ENCODE results near the gene LONP1.
"Not testable (repeated sequence)": the region's sequence is repeated elsewhere in the genome, so short reads cannot be mapped to it uniquely, and the experiment has no call there.

LONP1 gene

GRCh38 chr19:5693195-5694166 lies 26.5 kb downstream of the LONP1 start:
- no peak for DNase-seq (ENCODE audit: low read depth in 2 of 2)

DNA sequence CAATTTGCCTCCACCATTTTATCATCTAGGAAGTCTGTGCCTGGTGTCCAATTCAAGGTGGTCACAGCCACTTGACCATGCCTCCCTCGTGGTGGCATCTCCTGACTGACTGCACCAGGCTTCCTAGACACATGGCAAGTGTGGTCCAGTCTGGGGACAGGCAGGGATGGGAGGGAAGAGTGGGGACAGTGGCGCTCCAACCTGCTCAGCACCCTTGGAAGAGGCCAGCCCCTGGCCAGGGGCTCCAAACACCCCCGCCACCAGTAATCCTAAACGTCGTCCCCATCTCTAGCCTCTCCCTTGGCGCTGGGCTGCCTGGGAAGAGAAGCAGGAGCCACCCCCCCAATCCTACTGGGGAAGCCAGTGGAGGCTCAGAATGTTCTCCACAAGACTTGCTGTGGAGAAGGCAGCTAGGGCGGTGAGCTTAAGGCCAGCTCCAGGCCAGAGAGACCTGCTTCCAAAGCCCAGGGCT lies 27.2 kb downstream of the LONP1 start:
- no peak for DNase-seq (ENCODE audit: low read depth in 2 of 2)

- DNase-seq (ENCODE audit: low read depth in 2 of 2) = no peak
These were observed 27.9 kb downstream of the LONP1 start for GRCh38 chr19:5691822-5692722.

DNA sequence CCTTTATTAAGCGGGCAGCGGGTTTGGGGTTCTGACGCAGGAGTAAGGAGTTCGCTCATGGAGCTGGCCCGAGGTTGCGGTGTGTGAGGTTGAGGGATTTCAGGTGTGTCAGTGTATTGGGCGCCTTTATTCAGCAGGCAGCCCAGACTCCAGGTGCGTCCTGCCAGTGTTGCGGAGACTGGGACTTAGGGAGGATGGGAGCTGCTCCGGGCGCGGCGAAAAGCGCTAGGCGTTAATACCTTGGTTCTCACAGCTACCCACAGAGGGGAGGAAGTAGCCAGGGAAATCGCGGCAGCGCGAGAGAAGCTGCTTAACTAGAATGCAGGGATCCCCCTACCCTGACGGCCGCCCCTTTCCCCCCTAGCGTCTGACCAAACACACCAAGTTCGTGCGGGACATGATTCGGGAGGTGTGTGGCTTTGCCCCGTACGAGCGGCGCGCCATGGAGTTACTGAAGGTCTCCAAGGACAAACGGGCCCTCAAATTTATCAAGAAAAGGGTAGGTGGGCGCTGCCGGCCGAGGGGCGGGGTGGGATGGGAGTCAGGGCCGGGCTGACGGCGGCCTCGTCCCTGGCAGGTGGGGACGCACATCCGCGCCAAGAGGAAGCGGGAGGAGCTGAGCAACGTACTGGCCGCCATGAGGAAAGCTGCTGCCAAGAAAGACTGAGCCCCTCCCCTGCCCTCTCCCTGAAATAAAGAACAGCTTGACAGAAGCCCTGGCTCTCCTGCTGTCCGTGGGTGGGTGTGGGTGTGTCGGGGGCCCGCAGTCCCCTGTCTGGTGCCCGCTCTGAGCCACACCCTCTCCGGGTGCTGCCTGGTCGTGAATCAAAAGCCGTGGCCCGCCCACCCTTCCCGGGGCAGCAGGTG lies 28.8 kb downstream of the LONP1 start:
- no peak for DNase-seq (ENCODE audit: low read depth in 2 of 2)

- peak; percentile 99 for DNase-seq (ENCODE audit: low read depth in 2 of 2)
These were observed 29.6 kb downstream of the LONP1 start, which contains the start of gene RPL36 for GRCh38 chr19:5690125-5690954. TSS of gene RPL36 (plus strand) at chr19:5690295. CDS start at chr19:5690508, 213 bp downstream.

GRCh38 chr19:5688262-5688881 lies 31.6 kb downstream of the LONP1 start:
- not testable (repeated sequence) for DNase-seq (ENCODE audit: low read depth in 2 of 2)

GRCh38 chr19:5687360-5688198 lies 32.4 kb downstream of the LONP1 start:
- no peak for DNase-seq (ENCODE audit: low read depth in 2 of 2)

DNA sequence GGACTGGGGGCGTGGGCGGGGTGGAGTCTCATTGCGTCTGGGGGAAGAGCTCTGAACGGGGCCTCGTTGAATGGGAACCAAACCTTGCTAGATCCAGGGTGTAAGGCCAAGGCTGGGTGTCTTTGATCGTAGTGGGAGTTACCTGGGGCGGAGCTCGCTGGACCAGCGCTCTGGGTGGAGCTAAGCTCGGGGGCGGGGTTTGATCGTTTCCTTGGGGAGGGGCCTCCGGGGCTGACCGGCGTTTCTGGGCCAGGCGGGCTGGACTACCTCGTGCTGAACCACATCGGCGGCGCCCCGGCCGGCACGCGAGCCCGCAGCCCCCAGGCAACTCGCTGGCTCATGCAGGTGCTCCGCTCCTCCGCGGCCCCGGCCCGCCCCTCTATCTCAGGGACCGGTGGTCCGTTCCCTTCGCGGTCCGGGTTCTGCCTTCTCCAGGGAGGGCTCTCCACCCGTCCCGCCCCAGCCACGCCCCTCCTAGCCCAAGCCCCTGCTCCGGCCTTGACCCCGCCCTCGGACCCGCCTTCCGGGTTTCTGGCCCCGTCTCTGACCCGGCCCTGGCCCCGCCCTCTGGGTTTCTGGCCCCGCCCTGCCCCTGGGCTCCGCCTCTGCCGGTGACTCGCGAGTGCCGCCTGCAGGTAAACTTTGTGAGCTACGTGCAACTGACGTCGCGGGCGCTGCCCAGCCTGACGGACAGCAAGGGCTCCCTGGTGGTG lies 33.1 kb downstream of the LONP1 start:
- peak; percentile 92 to 95 for DNase-seq (ENCODE audit: low read depth in 2 of 2)

- DNase-seq (ENCODE audit: low read depth in 2 of 2) = no peak
These were observed 33.7 kb downstream of the LONP1 start for GRCh38 chr19:5686326-5686646.

DNA sequence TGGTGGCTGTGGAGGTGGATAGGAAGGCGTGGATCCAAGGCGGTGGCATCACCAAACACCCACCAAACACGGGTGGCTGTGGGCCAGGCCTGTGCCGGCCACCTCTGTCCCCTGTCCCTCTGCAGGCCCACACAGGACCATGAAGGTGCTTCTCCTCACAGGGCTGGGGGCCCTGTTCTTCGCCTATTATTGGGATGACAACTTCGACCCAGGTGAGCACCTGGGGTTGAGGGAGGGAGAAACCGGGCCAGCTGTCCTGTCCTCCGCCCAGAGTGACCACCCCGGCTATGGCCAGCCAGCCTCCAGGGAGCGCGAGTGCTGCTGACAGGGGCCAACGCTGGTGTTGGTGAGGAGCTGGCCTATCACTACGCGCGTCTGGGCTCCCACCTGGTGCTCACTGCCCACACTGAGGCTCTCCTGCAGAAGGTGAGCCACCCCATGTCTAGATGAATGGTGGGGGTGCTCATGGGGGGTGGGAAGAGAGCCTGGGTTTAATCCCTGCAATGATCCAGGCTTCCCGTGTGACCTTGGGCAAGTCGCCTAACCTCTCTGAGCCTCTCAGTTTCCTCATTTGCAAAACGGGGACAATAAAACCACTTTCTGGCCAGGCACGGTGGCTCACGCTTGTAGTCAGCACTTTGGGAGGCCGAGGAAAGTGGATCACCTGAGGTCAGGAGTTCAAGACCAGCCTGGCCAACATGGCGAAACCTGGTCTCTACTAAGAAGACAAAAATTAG lies 35.1 kb downstream of the LONP1 start:
- no peak for DNase-seq (ENCODE audit: low read depth in 2 of 2)

- no peak for DNase-seq (ENCODE audit: low read depth in 2 of 2)
These were observed 36.6 kb downstream of the LONP1 start for GRCh38 chr19:5683177-5683886.

GRCh38 chr19:5682107-5682482 lies 37.9 kb downstream of the LONP1 start:
- DNase-seq (ENCODE audit: low read depth in 2 of 2) = no peak

DNA sequence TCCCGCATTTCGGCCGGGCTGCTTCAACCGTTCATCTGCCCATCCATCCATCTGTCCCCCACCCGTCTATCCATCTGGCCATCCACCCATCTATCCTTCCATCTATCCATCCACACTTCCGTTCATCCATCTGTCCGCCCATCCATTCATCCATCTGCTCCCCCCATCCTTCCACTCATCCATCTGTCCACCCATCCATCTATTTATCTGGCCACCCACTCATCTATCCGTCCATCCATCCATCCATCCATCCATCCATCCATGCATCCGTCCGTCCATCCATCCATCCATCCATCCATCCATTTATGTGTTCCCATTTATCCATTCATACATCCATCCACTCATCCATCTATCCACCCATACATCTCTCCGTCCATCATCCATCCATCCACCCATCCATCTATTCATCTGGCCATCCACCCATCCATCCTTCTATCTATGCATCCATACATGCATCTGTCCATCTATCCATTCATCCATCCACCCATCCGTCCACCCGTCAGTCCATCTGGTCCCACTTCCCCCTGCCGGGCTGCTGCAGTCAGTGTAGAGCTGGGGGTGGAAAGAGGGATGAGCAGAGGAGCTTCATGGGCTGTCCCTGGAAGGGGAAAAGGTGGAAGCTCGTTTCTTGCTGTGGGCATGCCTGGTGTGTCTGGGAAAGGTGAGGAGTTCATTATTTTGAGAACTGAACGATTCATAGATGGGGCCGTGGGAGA lies 38.4 kb downstream of the LONP1 start:
- no peak for DNase-seq (ENCODE audit: low read depth in 2 of 2)

DNA sequence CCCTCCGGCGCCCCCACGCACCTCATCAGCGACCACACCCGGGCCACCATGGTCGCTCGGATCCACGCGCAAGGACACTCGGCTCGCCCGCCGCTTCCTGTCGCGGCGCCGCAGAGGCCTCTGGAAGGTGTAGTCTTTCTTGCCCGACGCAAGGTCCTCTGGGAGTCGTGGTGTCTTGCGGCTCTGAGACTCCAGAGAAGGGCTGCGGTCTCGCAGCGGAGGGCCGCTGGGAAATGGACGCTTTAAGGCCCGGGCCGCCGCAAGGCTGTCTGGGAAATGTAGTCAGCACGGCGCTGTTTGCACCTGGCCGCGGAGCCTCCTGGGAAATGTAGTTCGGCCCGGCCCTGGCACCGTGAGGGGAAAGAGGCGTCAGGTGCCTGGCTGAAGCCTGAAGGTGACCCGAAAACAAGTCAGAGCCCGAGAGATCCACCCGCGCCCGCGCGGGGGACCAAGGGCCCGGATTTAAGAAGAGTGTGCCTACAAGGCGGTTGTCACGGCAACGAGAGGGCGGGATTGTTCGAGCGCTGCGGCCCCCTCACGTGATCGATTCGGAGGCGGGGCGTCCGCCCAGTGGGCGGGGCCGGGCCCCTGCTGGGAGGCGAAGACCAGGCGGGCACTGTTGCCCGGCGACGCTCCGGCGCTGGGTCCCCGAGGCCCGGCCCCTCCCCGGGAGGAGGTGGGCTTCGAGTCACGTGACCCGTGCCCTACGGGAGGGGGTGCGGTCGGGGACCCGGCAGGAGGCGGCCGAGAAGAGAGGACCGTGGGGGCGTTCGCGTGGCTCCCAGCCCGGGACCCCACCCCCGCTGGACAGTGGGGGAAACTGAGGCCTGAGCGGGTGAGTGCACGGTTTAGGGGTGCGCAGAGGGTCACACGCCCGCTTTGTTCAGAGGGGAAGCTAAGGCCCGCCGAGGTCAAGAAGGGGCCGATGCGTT lies 39.2 kb downstream of the LONP1 start, which contains the start of the genes HSD11B1L and MICOS13:
HSD11B1L (plus strand) TSS at position 591 of the 932 bp plus-strand sequence. CDS start 3,806 bp downstream, outside the sequence.
MICOS13 (minus strand) TSS at position 80 of the 932 bp plus-strand sequence; CDS start at position 50, 30 bp downstream.
- peak; percentile 95 to 96 for DNase-seq (ENCODE audit: low read depth in 2 of 2)

- no peak for DNase-seq (ENCODE audit: low read depth in 2 of 2)
These were observed 39.9 kb downstream of the LONP1 start for GRCh38 chr19:5680084-5680436.
